Smooth muscle cell (in vitro differentiated cells): ENCODE results near the gene SAT2. TPM values are rescaled to one million over a fixed set of nuclear protein-coding genes. Genes with fewer than 3 reads are reported as not detected.

Source experiments
- DNase-seq: peaks from one replicate; lab custom pipeline; 2025; ENCODE audit not compliant: unreplicated experiment; lab: John Stamatoyannopoulos, UW
- H2AFZ ChIP-seq: fragments of 200-600 bp; sonication (generic); 2 replicates; pipeline ENCODE4 v1.6.0; 2016; ENCODE audit warnings: antibody characterized with exemption, low read depth, mild to moderate bottlenecking
- H3F3A ChIP-seq: fragments of 200-600 bp; sonication (generic); 2 replicates; pipeline ENCODE4 v1.6.0; 2017; ENCODE audit warnings: antibody characterized with exemption, low read depth
- H3K27ac ChIP-seq: fragments of 200-600 bp; sonication (generic); 2 replicates; pipeline ENCODE4 v1.5.1; 2016; ENCODE audit warnings: low read depth, mild to moderate bottlenecking
- H3K27me3 ChIP-seq: fragments of 200-600 bp; sonication (generic); 2 replicates; pipeline ENCODE4 v1.6.1; 2016; ENCODE audit warnings: low read depth, mild to moderate bottlenecking
- H3K36me3 ChIP-seq: fragments of 200-600 bp; sonication (generic); 2 replicates; pipeline ENCODE4 v1.5.1; 2016; ENCODE audit warnings: low read depth
- H3K4me1 ChIP-seq: fragments of 200-600 bp; sonication (generic); 2 replicates; pipeline ENCODE4 v1.5.1; 2016; ENCODE audit warnings: low read depth
- H3K4me2 ChIP-seq: fragments of 200-600 bp; sonication (generic); 2 replicates; pipeline ENCODE4 v1.6.0; 2016; ENCODE audit warnings: mild to moderate bottlenecking
- H3K4me3 ChIP-seq: fragments of 200-600 bp; sonication (generic); 2 replicates; pipeline ENCODE4 v1.5.1; 2016; ENCODE audit warnings: mild to moderate bottlenecking
- H3K79me2 ChIP-seq: fragments of 200-600 bp; sonication (generic); 2 replicates; pipeline ENCODE4 v1.6.0; 2016; ENCODE audit warnings: low read depth, mild to moderate bottlenecking
- H3K9ac ChIP-seq: fragments of 200-600 bp; sonication (generic); 2 replicates; pipeline ENCODE4 v1.6.0; 2016; ENCODE audit warnings: low read depth
- H3K9me3 ChIP-seq: fragments of 200-600 bp; sonication (generic); replicated peaks from 2 replicates; pipeline ENCODE4 v1.5.1; 2016; ENCODE audit warnings: low read depth
- H4K20me1 ChIP-seq: fragments of 200-600 bp; sonication (generic); 2 replicates; pipeline ENCODE4 v1.6.0; 2016; ENCODE audit warnings: low read depth
- CTCF ChIP-seq: fragments of 200-600 bp; sonication (generic); IDR thresholded peaks from 2 replicates; pipeline ENCODE4 v1.5.1; 2017; ENCODE audit warnings: borderline replicate concordance, mild to moderate bottlenecking, antibody characterized with exemption; ENCODE audit not compliant: insufficient read depth, poor library complexity, severe bottlenecking
- WGBS: methylation state at CpG from one replicate; pipeline ENCODE4 v1.1.7; 2016; ENCODE audit warnings: low lambda C conversion rate; 5-methylcytosine and 5-hydroxymethylcytosine counted together
- polyA plus RNA-seq: library from polyadenylated mRNA; unstranded; fragments of >200 nt; fragmentation: Nextera tagmentation; extraction: Ambion mirVana; gene quantifications from 2 replicates; pipeline ENCODE4 v1.2.1, GENCODE V29; 2016
- total RNA-seq: library from RNA; depleted of rRNA; stranded (reverse); fragments of >200 nt; gene quantifications from 2 replicates; pipeline ENCODE4 v1.2.3, GENCODE V29; 2014

Gene SAT2
- total and polyA plus RNA-seq, 2 experiments from 2014 or later, result 64.9 to 74.2 TPM

- H2AFZ ChIP-seq, result no peak within 1 kb of the TSS
These were observed 37.5 kb downstream of the SAT2 start, which contains the start of gene SOX15 for GRCh38 chr17:7589891-7590691. TSS of gene SOX15 (minus strand) at chr17:7590094. CDS start at chr17:7589676, 418 bp downstream.

GRCh38 chr17:7589204-7589868 lies 38.3 kb downstream of the SAT2 start:
- WGBS, result 23% methylated on average over 56 of the region's 56 CpGs
- Histone ChIP-seq H3K79me2 (peaks cover 14% of the 10 kb centered on the region), H3K27me3 (no peaks in the 10 kb centered on the region), H4K20me1 (peaks cover 9% of the 10 kb centered on the region), H3K4me3 (peak overlapping the region; percentile 38), H3K36me3 (peaks cover 6% of the 10 kb centered on the region), H3K9me3 (no peaks in the 10 kb centered on the region), H3K4me2 (peak overlapping the region; percentile 77), H2AFZ (no peak overlapping the region), H3K4me1 (peaks cover 31% of the 10 kb centered on the region), H3K27ac (peak overlapping the region; percentile 96), H3K9ac (peak overlapping the region; percentile 54), H3F3A (peaks cover 5% of the 10 kb centered on the region)
- TF ChIP-seq CTCF, result peak; percentile 85
- DNase-seq, result no peak

More at GRCh38 chr17:7589891-7590691, 37.5 kb downstream of the SAT2 start, which contains the start of gene SOX15:
- H3K27me3 ChIP-seq, result no peaks in the 10 kb centered on the region
- no peak for DNase-seq
- H3K4me3 ChIP-seq, result peak within 1 kb of the TSS; percentile 38
- H3K9ac ChIP-seq, result peak within 1 kb of the TSS; percentile 60
- H3K79me2 ChIP-seq, result peaks cover 6% of the 10 kb centered on the region
- H3K4me1 ChIP-seq, result peaks cover 23% of the 10 kb centered on the region
- H3F3A ChIP-seq, result peaks cover 5% of the 10 kb centered on the region
- TF ChIP-seq CTCF, result no peak
- 46% methylated on average over 21 of the region's 24 CpGs for WGBS
- H4K20me1 ChIP-seq, result peaks cover 9% of the 10 kb centered on the region
- peak within 1 kb of the TSS; percentile 77 for H3K4me2 ChIP-seq
- peak within 1 kb of the TSS; percentile 96 for H3K27ac ChIP-seq
- peaks cover 10% of the 10 kb centered on the region for H3K36me3 ChIP-seq
- H3K9me3 ChIP-seq, result no peaks in the 10 kb centered on the region

- Histone ChIP-seq H3K27ac (peak overlapping the region; percentile 96), H3F3A (peaks cover 5% of the 10 kb centered on the region), H3K79me2 (peaks cover 17% of the 10 kb centered on the region), H3K4me3 (peak overlapping the region; percentile 38), H4K20me1 (peaks cover 9% of the 10 kb centered on the region), H3K4me2 (peak overlapping the region; percentile 77), H3K4me1 (peaks cover 35% of the 10 kb centered on the region), H2AFZ (no peak overlapping the region), H3K9me3 (no peaks in the 10 kb centered on the region), H3K36me3 (no peaks in the 10 kb centered on the region), H3K27me3 (no peaks in the 10 kb centered on the region), H3K9ac (peak overlapping the region; percentile 54)
- DNase-seq, result no peak
- TF ChIP-seq CTCF, result no peak
- 66% methylated on average over 28 of the region's 30 CpGs for WGBS
These were observed 38.9 kb downstream of the SAT2 start for GRCh38 chr17:7588553-7589203.
